HEK293 (cell line): ENCODE data around the gene MAPKAP1.

Source experiments
- CTCF ChIP-seq: fragments of 450-650 bp; formaldehyde crosslinking; IDR thresholded peaks from 2 replicates; pipeline ENCODE4 v1.5.1; 2016; ENCODE audit warnings: missing biosample characterization, missing genetic modification characterization
- EGR2 ChIP-seq: fragments of 450-650 bp; formaldehyde crosslinking; IDR thresholded peaks from 2 replicates; pipeline ENCODE4 v1.5.1; 2016; ENCODE audit warnings: low read depth, missing biosample characterization, missing genetic modification characterization
- REPIN1 ChIP-seq: fragments of 450-650 bp; formaldehyde crosslinking; IDR thresholded peaks from 2 replicates; pipeline ENCODE4 v1.5.1; 2017; ENCODE audit warnings: missing biosample characterization, missing genetic modification characterization, low read depth
- ZBTB17 ChIP-seq: fragments of 450-650 bp; formaldehyde crosslinking; IDR thresholded peaks from 2 replicates; pipeline ENCODE4 v1.5.1; 2016; ENCODE audit warnings: missing biosample characterization, missing genetic modification characterization
- ZFP3 ChIP-seq: fragments of 450-650 bp; formaldehyde crosslinking; IDR thresholded peaks from 2 replicates; pipeline ENCODE4 v1.5.1; 2016; ENCODE audit warnings: low read depth, missing biosample characterization, missing genetic modification characterization
- ZNF391 ChIP-seq: fragments of 450-650 bp; formaldehyde crosslinking; IDR thresholded peaks from 2 replicates; pipeline ENCODE4 v1.5.1; 2016; ENCODE audit warnings: low read depth, missing biosample characterization, missing genetic modification characterization, borderline replicate concordance
- ZSCAN23 ChIP-seq: fragments of 450-650 bp; formaldehyde crosslinking; IDR thresholded peaks from 2 replicates; pipeline ENCODE4 v1.5.1; 2016; ENCODE audit warnings: missing biosample characterization, missing genetic modification characterization

GRCh38 chr9:125632321-125633115 is 74.5 kb downstream of the MAPKAP1 start:
- TF ChIP-seq ZNF391 (tag by site-specific recombination), result no peak
- no peak for TF ChIP-seq ZBTB17 (tag by site-specific recombination)
- TF ChIP-seq CTCF, result no peak
- TF ChIP-seq REPIN1 (tag by site-specific recombination), result no peak
- TF ChIP-seq ZSCAN23 (tag by site-specific recombination), result no peak
- no peak for TF ChIP-seq EGR2 (tag by site-specific recombination)
- TF ChIP-seq ZFP3 (tag by site-specific recombination), result no peak
